Stomach (tissue), 9 donors: ENCODE measurements around the gene DPP6. TPM values are rescaled to one million over a fixed set of nuclear protein-coding genes. Genes with fewer than 3 reads are reported as not detected.

Experiments
- DNase-seq, 2 donors: peaks; one replicate each; pipeline versions ENCODE4 v3.0.0 to v3.0.0-alpha.2; 2013 to 2019
- H3K27ac ChIP-seq, 5 donors: fragments of 200-600 bp in 4 of 5; sonication (generic) in 4 of 5; one replicate each; pipeline ENCODE4 v1.5.1; 2013 to 2019; ENCODE audit warnings: mild to moderate bottlenecking in 1 of 5, moderate library complexity in 1 of 5
- H3K27me3 ChIP-seq, 3 donors: fragments of 200-600 bp; sonication (generic); one replicate each; pipeline ENCODE4 v1.5.1; 2017 to 2019; ENCODE audit warnings: mixed run types in 1 of 3
- H3K36me3 ChIP-seq, 4 donors: fragments of 200-600 bp; sonication (generic); 1 replicate in 3 of 4; 2 replicates in 1 of 4; pipeline ENCODE4 v1.5.1; 2016 to 2019
- H3K4me1 ChIP-seq, 4 donors: fragments of 200-600 bp; sonication (generic); one replicate each; pipeline ENCODE4 v1.5.1; 2016 to 2019
- H3K4me3 ChIP-seq, 4 donors: fragments of 200-600 bp; sonication (generic) in 3 of 4; one replicate each; pipeline ENCODE4 v1.5.1; 2016 to 2019; ENCODE audit warnings: mild to moderate bottlenecking in 1 of 4
- H3K9me3 ChIP-seq, 4 donors: fragments of 200-600 bp; sonication (generic); one replicate each; pipeline ENCODE4 v1.5.1; 2016 to 2019
- CTCF ChIP-seq, 7 experiments: fragments of 450-650 bp in 4 of 7; fragments of 200-600 bp in 3 of 7; sonication (generic) in 3 of 7; IDR thresholded peaks; one replicate each; pipeline ENCODE4 v1.5.1; 2016 to 2019; ENCODE audit warnings: antibody characterized with exemption in 7 of 7, control low read depth in 2 of 7, mild to moderate bottlenecking in 1 of 7
- EP300 ChIP-seq: sonication (generic); formaldehyde crosslinking; IDR thresholded peaks from one replicate; pipeline ENCODE4 v1.6.1; 2017; ENCODE audit warnings: antibody characterized with exemption
- POLR2A ChIP-seq, 4 donors: fragments of 450-650 bp; IDR thresholded peaks; one replicate each; pipeline ENCODE4 v1.6.1; 2016; ENCODE audit warnings: antibody characterized with exemption in 4 of 4, control low read depth in 2 of 4, mild to moderate bottlenecking in 1 of 4, moderate library complexity in 1 of 4
- POLR2AphosphoS5 ChIP-seq, 3 donors: sonication (generic); formaldehyde crosslinking; IDR thresholded peaks; one replicate each; pipeline ENCODE4 v1.6.1; 2016; ENCODE audit warnings: antibody characterized with exemption in 3 of 3
- WGBS, 5 donors: extraction: QIAGEN DNeasy Blood & Tissue Kit in 3 of 5; methylation state at CpG; one replicate each; pipeline versions ENCODE4 v1.1.5 to v1.1.7; 2013 to 2018; 5-methylcytosine and 5-hydroxymethylcytosine counted together
- intact Hi-C: fragments of 100-400 bp; cut with DNase I; formaldehyde crosslinking; loops from one replicate; pipeline ENCODE4 v1.15.1; 2023; ENCODE audit warnings: low total_unique reads
- polyA plus RNA-seq, 3 donors: library from polyadenylated mRNA; stranded (reverse); fragments of 200-250 nt; gene quantifications; one replicate each; pipeline ENCODE4 v1.2.3, GENCODE V29; 2013
- total RNA-seq, 5 donors: library from RNA; depleted of rRNA; stranded (reverse); fragments of >200 nt; gene quantifications; one replicate each; pipeline versions ENCODE4 v1.1.0 to v1.2.3, GENCODE V29; 2014 to 2016
- donor health status: healthy with polysubstance abuse.
- donor health status: Bipolar disorder and iron deficiency.
- donor health status: healthy.

The DPP6 gene
- total and polyA plus RNA-seq, 8 donors = 0.15 to 29.8 (median 4.9) TPM

DNA sequence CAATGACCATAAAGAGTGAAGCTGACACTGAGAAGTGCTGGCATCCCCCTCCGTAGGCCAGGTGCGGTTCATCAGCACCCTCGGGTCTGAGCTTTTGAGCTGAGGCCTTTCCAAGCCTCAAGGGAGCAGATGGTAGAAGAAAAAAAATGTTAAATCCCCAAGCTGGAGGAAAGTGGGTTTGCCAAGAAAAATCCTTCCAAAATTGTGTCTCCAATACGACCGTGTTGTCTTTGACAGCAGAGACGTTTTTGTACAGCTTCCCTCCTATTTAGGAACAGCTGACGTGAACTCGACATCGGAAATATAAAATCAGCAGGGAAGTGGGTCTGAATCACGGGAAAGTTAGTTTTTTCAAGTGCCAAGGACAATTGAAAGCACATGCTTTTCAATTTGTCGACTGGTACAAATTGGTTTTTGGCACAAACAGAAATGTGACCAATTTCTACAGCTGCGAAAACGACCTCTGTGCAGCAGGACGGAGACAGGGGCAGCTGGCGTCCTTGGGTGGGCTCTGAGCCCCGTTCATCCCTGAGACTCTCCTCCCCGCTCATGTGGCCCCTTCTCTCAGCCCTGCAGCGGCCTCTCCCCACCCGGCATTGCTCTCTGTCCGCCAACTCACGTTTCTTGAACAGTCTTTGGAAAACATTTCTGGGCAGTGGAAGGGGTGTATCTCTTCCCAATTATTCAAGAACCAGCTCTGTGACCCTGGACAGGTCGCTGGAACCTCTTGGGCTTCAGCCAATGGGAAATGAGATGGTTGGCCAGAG, 860.9 kb downstream of the DPP6 start:
- Histone ChIP-seq H3K36me3 (no peaks in the 10 kb centered on the region), H3K27me3 (peaks cover 0 to 39% (median 15%) of the 10 kb centered on the region in 3 donors), H3K27ac (no peak overlapping the region), H3K4me1 (peaks cover 8 to 13% (median 12%) of the 10 kb centered on the region in 4 donors), H3K9me3 (peaks cover 5 to 12% (median 10%) of the 10 kb centered on the region in 4 donors), H3K4me3 (no peak overlapping the region)
- TF ChIP-seq CTCF (IDR thresholded peaks at IDR 0.05) = no peak
- TF ChIP-seq EP300 = no peak
- TF ChIP-seq POLR2A (IDR thresholded peaks at IDR 0.05) = no peak
- TF ChIP-seq POLR2AphosphoS5 (IDR thresholded peaks at IDR 0.05) = no peak
- WGBS, 5 donors = 63 to 70% (median 68%) methylated on average over 22 of the region's 22 CpGs
- DNase-seq = no peak
- intact Hi-C loops = no loop called here

DNA sequence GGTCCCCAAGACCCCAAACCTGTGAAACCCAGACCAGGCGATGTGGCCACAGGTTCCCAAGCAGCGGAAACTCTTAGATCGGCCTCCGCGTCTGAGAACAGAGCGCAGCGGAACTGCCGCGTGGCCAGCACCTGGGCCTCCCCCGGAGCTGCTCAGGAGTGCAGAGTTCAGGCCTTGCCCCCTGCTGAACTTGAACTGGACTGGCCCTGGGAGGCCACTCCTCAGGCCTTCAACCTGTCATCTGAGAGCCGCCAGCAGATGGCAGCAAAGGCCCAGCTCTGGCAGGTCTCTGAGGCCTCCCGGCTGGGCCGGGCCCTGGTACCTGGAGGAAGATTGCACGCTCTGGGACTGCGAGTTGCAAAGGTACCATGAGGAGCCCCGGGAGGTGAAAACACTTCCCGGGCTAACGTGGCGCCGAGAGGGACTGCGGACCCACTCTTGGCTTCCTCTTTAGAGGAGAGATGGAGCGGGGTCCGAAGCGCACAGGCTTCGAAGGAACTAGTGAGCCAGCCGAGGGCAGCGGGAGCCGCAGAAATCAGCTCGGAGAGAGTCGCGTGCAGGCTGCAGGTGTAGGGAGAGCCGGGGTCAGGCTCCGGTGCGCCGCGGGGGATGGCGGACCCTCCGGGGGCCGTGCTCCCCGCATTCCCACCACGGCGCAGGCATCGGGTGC, 861.6 kb downstream of the DPP6 start:
- intact Hi-C loops = no loop called here
- Histone ChIP-seq H3K9me3 (peaks cover 5 to 12% (median 10%) of the 10 kb centered on the region in 4 donors), H3K4me1 (peaks cover 8 to 13% (median 12%) of the 10 kb centered on the region in 4 donors), H3K4me3 (peak overlapping the region; percentile 26 to 44 (median 35)), H3K36me3 (no peaks in the 10 kb centered on the region), H3K27ac (no peak overlapping the region), H3K27me3 (peaks cover 0 to 39% (median 15%) of the 10 kb centered on the region in 3 donors)
- WGBS, 5 donors = 5 to 25% (median 15%) methylated on average over 24 to 43 of the region's 43 CpGs
- TF ChIP-seq POLR2A (IDR thresholded peaks at IDR 0.05) = no peak
- TF ChIP-seq POLR2AphosphoS5 (IDR thresholded peaks at IDR 0.05) = no peak
- peak in 5 of 7 experiments; percentile 65 to 90 (median 78) for TF ChIP-seq CTCF (IDR thresholded peaks at IDR 0.05)
- DNase-seq = peak; percentile 93 to 95

DNA sequence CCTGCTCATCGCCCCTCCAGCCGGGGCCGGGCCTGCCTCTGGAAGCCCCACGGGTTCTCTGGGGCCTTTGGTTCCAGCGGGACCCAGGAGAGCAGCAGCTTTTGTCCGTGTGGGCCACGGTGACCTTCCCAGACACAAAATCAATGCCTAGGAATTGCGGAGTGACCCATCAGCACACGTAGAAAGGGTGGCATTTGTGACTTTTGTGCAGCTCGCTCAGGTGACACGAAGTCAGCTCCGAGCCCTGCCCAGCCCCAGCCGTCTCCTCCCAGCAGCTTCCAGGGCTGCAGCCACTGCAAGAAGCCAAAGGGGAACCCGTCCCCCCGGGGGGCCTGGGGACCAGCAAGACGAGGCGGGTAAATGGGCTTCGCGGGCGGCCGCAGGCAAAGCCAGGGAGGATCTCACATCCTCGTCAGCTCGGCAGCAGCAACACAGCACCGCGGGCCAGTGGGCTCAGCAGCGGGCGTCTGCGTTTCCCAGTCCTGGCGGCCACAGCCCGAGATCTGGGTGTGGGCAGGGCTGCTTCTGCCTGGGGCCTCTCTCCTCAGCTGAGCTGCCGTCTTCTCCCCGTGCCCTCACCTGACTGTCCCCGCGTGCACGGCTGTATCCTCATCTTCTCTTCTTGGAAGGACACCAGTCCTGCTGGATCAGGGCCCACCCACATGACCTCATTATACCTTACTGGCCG, 862.3 kb downstream of the DPP6 start:
- Histone ChIP-seq H3K27me3 (peaks cover 0 to 33% (median 15%) of the 10 kb centered on the region in 3 donors), H3K4me3 (peak overlapping the region; percentile 26 to 44 (median 35)), H3K27ac (no peak overlapping the region), H3K36me3 (no peaks in the 10 kb centered on the region), H3K9me3 (peaks cover 5 to 12% (median 10%) of the 10 kb centered on the region in 4 donors), H3K4me1 (peaks cover 8 to 13% (median 12%) of the 10 kb centered on the region in 4 donors)
- 57 to 76% (median 74%) methylated on average over 29 to 36 of the region's 36 CpGs for WGBS, 5 donors
- TF ChIP-seq CTCF (IDR thresholded peaks at IDR 0.05) (no peak), POLR2A (IDR thresholded peaks at IDR 0.05) (no peak), EP300 (no peak), POLR2AphosphoS5 (IDR thresholded peaks at IDR 0.05) (no peak)
- intact Hi-C loops = no loop called here
- no peak for DNase-seq

DNA sequence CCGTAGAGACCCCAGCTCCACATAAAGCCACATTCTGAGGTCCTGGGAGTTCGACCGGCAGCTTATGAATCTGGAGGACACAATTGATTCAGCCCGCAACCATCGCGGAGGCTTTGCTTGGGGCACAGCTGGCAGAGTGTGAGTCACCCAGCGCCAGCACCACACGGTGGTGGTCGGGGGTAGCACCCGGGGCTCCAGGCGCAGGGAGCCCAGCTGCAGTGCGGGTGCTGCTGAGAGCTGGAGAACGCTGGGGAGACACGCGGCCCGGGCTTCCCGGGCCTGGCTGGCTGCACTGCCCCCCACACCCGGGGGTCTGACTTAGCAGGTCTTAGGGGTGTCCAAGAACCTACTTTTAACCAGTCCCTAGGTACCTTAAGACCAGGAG, 862.8 kb downstream of the DPP6 start:
- Histone ChIP-seq H3K9me3 (peaks cover 5 to 12% (median 10%) of the 10 kb centered on the region in 4 donors), H3K4me3 (no peak overlapping the region), H3K4me1 (peaks cover 8 to 13% (median 12%) of the 10 kb centered on the region in 4 donors), H3K27me3 (peaks cover 0 to 27% (median 15%) of the 10 kb centered on the region in 3 donors), H3K27ac (no peak overlapping the region), H3K36me3 (no peaks in the 10 kb centered on the region)
- WGBS, 5 donors = 77 to 86% (median 84%) methylated on average over 5 to 18 of the region's 18 CpGs
- TF ChIP-seq POLR2AphosphoS5 (IDR thresholded peaks at IDR 0.05) = no peak
- TF ChIP-seq CTCF (IDR thresholded peaks at IDR 0.05) = no peak
- TF ChIP-seq POLR2A (IDR thresholded peaks at IDR 0.05) = no peak
- TF ChIP-seq EP300 = no peak
- intact Hi-C loops = no loop called here
- no peak for DNase-seq
